GM12878 (cell line): ENCODE data around the gene GPR87. TPM values are rescaled to one million over a fixed set of nuclear protein-coding genes. Genes with fewer than 3 reads are reported as not detected.

Source experiments
- CREM ChIP-seq: IDR thresholded peaks from 2 replicates; pipeline ENCODE4 v1.6.1; 2014; ENCODE audit warnings: antibody characterized with exemption, low read depth
- FOXK2 ChIP-seq: fragments of 450-650 bp; IDR thresholded peaks from 2 replicates; pipeline ENCODE4 v1.6.1; 2017; ENCODE audit warnings: mild to moderate bottlenecking, moderate library complexity
- FOXM1 ChIP-seq: IDR thresholded peaks from 2 replicates; pipeline ENCODE4 v1.6.1; 2012; ENCODE audit warnings: low read depth, mild to moderate bottlenecking, inconsistent platforms, low read length, moderate library complexity
- HDGF ChIP-seq: fragments of 450-650 bp; IDR thresholded peaks from 2 replicates; pipeline ENCODE4 v1.6.1; 2016; ENCODE audit warnings: antibody characterized with exemption
- PAX5 ChIP-seq: IDR thresholded peaks from 2 replicates; pipeline ENCODE4 v1.6.1; 2011; ENCODE audit warnings: low read depth, low read length, borderline replicate concordance
- PML ChIP-seq: IDR thresholded peaks from 2 replicates; pipeline ENCODE4 v1.6.1; 2012; ENCODE audit warnings: low read length, inconsistent platforms
- POLR2AphosphoS2 ChIP-seq: IDR thresholded peaks from 2 replicates; pipeline ENCODE4 v1.6.1; 2011; ENCODE audit warnings: low read depth, mild to moderate bottlenecking, low read length, improper control_type of control experiment, moderate library complexity
- POLR2AphosphoS5 ChIP-seq: IDR thresholded peaks from 2 replicates; pipeline ENCODE4 v1.6.1; 2011; ENCODE audit warnings: mild to moderate bottlenecking, low read length, inconsistent platforms
- RAD21 ChIP-seq: IDR thresholded peaks from 2 replicates; pipeline ENCODE4 v1.6.1; 2011; ENCODE audit warnings: mild to moderate bottlenecking, low read depth, low read length, moderate library complexity; ENCODE audit not compliant: insufficient read depth
- RBBP5 ChIP-seq: fragments of 200-600 bp; sonication (generic); conservative IDR thresholded peaks from 2 replicates; pipeline ENCODE4 v1.6.1; 2016
- RCOR1 ChIP-seq: conservative IDR thresholded peaks from 2 replicates; pipeline ENCODE4 v1.6.1; 2012; ENCODE audit warnings: low read depth, low read length, improper control_type of control experiment
- SPI1 ChIP-seq: IDR thresholded peaks from 2 replicates; pipeline ENCODE4 v1.6.1; 2011; ENCODE audit warnings: low read depth, mild to moderate bottlenecking, low read length, moderate library complexity, borderline replicate concordance; ENCODE audit not compliant: insufficient read depth
- YY1 ChIP-seq: IDR thresholded peaks from 2 replicates; pipeline ENCODE4 v1.6.1; 2011; ENCODE audit warnings: low read depth, mild to moderate bottlenecking, low read length
- ZNF217 ChIP-seq: fragments of 450-650 bp; IDR thresholded peaks from 2 replicates; pipeline ENCODE4 v1.6.1; 2017; ENCODE audit warnings: antibody characterized with exemption, mild to moderate bottlenecking
- polyA plus RNA-seq, 11 experiments: library from polyadenylated mRNA; depleted of rRNA in 4 of 11; unstranded in 6 of 11; stranded (reverse) in 5 of 11; fragments of >200 nt; fragmentation: Nextera tagmentation in 4 of 11; fragmentation: Illumina TruSeq in 1 of 11; extraction: Ambion mirVana in 4 of 11; extraction: Trizol in 1 of 11; gene quantifications; 1 replicate in 1 of 11; 2 replicates in 10 of 11; pipeline versions ENCODE4 v1.2.1 to v1.2.3, GENCODE V29; 2011 to 2016; ENCODE audit warnings: inconsistent platforms in 2 of 11, missing spikeins in 2 of 11, low read depth in 1 of 11
- total RNA-seq, 4 experiments: library from RNA; depleted of rRNA in 3 of 4; stranded (reverse); fragments of >200 nt in 3 of 4; fragmentation: Illumina TruSeq in 1 of 4; extraction: Trizol in 1 of 4; gene quantifications; 2 replicates each; pipeline versions ENCODE4 v1.2.1 to v1.2.3, GENCODE V29; 2013 to 2021
- TF ChIP-seq, protein P1 (sequence below): IDR thresholded peaks from 2 replicates; pipeline ENCODE4 v1.6.1; 2012; ENCODE audit warnings: low read depth, low read length, improper control_type of control experiment
- TF ChIP-seq, protein P2 (sequence below): IDR thresholded peaks from 2 replicates; pipeline ENCODE4 v1.6.1; 2011; ENCODE audit warnings: mild to moderate bottlenecking, low read depth, low read length, moderate library complexity; ENCODE audit not compliant: insufficient replicate concordance
- TF ChIP-seq, protein P3 (sequence below): fragments of 450-650 bp; IDR thresholded peaks from 2 replicates; pipeline ENCODE4 v1.6.1; 2018; ENCODE audit warnings: mild to moderate bottlenecking, low read depth, moderate library complexity; ENCODE audit not compliant: partially characterized antibody
- TF ChIP-seq, protein P4 (sequence below): IDR thresholded peaks from 2 replicates; pipeline ENCODE4 v1.6.1; 2012; ENCODE audit warnings: improper control_type of control experiment, low read depth, low read length; ENCODE audit not compliant: insufficient replicate concordance
- TF ChIP-seq, protein P5 (sequence below): fragments of 450-650 bp; IDR thresholded peaks from 2 replicates; pipeline ENCODE4 v1.6.1; 2018; ENCODE audit warnings: borderline replicate concordance, mild to moderate bottlenecking; ENCODE audit not compliant: partially characterized antibody

Gene GPR87
- total and polyA plus RNA-seq, 10 of the 15 experiments (the other 5 are each of a cell fraction or from before 2014, with no cell fraction given), result 0.06 to 0.27 (median 0.16) TPM; not detected in 5

DNA sequence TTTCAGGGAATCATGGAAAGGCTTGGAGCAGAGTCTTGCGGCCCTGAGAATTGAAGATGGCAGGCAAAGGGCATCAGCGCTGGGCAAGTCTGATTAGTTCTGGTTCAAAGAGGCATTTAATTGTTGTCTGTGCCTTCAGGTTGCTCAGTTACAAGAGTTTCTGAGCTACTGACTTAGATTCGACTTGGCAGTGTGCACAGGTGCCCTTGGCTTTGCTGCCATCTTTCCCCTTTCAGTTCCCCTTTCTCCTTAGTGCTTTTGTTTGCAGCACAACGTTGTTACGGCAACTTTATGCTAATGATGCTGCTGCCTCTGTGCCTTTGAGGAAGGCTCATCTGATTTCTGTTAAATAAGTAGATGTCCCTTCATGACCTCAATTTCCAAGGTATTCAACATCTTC, 50.8 kb downstream of the GPR87 start (continued):
- TF ChIP-seq, protein P1, sequence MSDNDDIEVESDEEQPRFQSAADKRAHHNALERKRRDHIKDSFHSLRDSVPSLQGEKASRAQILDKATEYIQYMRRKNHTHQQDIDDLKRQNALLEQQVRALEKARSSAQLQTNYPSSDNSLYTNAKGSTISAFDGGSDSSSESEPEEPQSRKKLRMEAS, result no peak
- TF ChIP-seq, protein P2, sequence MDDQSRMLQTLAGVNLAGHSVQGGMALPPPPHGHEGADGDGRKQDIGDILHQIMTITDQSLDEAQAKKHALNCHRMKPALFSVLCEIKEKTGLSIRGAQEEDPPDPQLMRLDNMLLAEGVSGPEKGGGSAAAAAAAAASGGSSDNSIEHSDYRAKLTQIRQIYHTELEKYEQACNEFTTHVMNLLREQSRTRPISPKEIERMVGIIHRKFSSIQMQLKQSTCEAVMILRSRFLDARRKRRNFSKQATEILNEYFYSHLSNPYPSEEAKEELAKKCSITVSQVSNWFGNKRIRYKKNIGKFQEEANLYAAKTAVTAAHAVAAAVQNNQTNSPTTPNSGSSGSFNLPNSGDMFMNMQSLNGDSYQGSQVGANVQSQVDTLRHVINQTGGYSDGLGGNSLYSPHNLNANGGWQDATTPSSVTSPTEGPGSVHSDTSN, result no peak
- TF ChIP-seq, protein P3, sequence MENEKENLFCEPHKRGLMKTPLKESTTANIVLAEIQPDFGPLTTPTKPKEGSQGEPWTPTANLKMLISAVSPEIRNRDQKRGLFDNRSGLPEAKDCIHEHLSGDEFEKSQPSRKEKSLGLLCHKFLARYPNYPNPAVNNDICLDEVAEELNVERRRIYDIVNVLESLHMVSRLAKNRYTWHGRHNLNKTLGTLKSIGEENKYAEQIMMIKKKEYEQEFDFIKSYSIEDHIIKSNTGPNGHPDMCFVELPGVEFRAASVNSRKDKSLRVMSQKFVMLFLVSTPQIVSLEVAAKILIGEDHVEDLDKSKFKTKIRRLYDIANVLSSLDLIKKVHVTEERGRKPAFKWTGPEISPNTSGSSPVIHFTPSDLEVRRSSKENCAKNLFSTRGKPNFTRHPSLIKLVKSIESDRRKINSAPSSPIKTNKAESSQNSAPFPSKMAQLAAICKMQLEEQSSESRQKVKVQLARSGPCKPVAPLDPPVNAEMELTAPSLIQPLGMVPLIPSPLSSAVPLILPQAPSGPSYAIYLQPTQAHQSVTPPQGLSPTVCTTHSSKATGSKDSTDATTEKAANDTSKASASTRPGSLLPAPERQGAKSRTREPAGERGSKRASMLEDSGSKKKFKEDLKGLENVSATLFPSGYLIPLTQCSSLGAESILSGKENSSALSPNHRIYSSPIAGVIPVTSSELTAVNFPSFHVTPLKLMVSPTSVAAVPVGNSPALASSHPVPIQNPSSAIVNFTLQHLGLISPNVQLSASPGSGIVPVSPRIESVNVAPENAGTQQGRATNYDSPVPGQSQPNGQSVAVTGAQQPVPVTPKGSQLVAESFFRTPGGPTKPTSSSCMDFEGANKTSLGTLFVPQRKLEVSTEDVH, result no peak
- TF ChIP-seq ZNF217 (no peak), SPI1 (peak; percentile 98), PAX5 (no peak), FOXK2 (no peak), CREM (no peak), YY1 (peak; percentile 84), POLR2AphosphoS2 (no peak), POLR2AphosphoS5 (no peak), HDGF (no peak), RAD21 (no peak), FOXM1 (no peak), RCOR1 (no peak), RBBP5 (no peak), PML (no peak)
- TF ChIP-seq, protein P4, sequence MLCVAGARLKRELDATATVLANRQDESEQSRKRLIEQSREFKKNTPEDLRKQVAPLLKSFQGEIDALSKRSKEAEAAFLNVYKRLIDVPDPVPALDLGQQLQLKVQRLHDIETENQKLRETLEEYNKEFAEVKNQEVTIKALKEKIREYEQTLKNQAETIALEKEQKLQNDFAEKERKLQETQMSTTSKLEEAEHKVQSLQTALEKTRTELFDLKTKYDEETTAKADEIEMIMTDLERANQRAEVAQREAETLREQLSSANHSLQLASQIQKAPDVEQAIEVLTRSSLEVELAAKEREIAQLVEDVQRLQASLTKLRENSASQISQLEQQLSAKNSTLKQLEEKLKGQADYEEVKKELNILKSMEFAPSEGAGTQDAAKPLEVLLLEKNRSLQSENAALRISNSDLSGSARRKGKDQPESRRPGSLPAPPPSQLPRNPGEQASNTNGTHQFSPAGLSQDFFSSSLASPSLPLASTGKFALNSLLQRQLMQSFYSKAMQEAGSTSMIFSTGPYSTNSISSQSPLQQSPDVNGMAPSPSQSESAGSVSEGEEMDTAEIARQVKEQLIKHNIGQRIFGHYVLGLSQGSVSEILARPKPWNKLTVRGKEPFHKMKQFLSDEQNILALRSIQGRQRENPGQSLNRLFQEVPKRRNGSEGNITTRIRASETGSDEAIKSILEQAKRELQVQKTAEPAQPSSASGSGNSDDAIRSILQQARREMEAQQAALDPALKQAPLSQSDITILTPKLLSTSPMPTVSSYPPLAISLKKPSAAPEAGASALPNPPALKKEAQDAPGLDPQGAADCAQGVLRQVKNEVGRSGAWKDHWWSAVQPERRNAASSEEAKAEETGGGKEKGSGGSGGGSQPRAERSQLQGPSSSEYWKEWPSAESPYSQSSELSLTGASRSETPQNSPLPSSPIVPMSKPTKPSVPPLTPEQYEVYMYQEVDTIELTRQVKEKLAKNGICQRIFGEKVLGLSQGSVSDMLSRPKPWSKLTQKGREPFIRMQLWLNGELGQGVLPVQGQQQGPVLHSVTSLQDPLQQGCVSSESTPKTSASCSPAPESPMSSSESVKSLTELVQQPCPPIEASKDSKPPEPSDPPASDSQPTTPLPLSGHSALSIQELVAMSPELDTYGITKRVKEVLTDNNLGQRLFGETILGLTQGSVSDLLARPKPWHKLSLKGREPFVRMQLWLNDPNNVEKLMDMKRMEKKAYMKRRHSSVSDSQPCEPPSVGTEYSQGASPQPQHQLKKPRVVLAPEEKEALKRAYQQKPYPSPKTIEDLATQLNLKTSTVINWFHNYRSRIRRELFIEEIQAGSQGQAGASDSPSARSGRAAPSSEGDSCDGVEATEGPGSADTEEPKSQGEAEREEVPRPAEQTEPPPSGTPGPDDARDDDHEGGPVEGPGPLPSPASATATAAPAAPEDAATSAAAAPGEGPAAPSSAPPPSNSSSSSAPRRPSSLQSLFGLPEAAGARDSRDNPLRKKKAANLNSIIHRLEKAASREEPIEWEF, result no peak
- TF ChIP-seq, protein P5, sequence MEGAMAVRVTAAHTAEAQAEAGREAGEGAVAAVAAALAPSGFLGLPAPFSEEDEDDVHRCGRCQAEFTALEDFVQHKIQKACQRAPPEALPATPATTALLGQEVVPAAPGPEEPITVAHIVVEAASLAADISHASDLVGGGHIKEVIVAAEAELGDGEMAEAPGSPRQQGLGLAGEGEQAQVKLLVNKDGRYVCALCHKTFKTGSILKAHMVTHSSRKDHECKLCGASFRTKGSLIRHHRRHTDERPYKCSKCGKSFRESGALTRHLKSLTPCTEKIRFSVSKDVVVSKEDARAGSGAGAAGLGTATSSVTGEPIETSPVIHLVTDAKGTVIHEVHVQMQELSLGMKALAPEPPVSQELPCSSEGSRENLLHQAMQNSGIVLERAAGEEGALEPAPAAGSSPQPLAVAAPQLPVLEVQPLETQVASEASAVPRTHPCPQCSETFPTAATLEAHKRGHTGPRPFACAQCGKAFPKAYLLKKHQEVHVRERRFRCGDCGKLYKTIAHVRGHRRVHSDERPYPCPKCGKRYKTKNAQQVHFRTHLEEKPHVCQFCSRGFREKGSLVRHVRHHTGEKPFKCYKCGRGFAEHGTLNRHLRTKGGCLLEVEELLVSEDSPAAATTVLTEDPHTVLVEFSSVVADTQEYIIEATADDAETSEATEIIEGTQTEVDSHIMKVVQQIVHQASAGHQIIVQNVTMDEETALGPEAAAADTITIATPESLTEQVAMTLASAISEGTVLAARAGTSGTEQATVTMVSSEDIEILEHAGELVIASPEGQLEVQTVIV, result no peak
